ENCODE data around the gene UBE2I.

The UBE2I gene

DNA sequence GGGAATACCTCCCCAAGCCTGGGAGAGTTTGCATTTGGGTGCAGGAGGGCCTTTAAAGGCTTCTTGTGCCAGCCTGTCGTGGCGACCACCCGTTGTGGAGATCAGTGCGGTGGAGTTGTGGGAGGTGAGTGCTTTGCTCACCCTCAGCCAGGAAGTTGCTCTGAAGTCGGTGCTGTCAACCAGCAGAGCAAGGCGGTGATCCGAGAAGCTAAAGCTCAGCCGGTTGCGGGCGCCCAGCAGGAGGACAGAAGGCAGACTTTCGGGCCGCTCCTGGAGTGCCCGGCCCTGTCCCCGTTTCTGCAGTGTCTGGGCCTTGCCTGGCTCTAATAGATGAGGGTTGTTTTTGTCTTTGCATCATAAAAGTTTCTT is 1.4 kb downstream of the UBE2I start:
- peak overlapping the region; percentile 85 for H3K4me3 ChIP-seq (replicated peaks; ENCODE audit: low read depth, low read length)
- TF ChIP-seq, protein P1, sequence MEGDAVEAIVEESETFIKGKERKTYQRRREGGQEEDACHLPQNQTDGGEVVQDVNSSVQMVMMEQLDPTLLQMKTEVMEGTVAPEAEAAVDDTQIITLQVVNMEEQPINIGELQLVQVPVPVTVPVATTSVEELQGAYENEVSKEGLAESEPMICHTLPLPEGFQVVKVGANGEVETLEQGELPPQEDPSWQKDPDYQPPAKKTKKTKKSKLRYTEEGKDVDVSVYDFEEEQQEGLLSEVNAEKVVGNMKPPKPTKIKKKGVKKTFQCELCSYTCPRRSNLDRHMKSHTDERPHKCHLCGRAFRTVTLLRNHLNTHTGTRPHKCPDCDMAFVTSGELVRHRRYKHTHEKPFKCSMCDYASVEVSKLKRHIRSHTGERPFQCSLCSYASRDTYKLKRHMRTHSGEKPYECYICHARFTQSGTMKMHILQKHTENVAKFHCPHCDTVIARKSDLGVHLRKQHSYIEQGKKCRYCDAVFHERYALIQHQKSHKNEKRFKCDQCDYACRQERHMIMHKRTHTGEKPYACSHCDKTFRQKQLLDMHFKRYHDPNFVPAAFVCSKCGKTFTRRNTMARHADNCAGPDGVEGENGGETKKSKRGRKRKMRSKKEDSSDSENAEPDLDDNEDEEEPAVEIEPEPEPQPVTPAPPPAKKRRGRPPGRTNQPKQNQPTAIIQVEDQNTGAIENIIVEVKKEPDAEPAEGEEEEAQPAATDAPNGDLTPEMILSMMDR (IDR thresholded peaks at IDR 0.05; ENCODE audit: low read length, missing control alignments) = no peak
- DNase-seq (ENCODE audit: low read depth) = no peak

- DNase-seq (ENCODE audit: low read depth) = no peak
- peak overlapping the region; percentile 85 for H3K4me3 ChIP-seq (replicated peaks; ENCODE audit: low read depth, low read length)
- TF ChIP-seq, protein P1 (IDR thresholded peaks at IDR 0.05; ENCODE audit: low read length, missing control alignments) = no peak
Observed at GRCh38 chr16:1311212-1311737, 1.8 kb downstream of the UBE2I start.

DNA sequence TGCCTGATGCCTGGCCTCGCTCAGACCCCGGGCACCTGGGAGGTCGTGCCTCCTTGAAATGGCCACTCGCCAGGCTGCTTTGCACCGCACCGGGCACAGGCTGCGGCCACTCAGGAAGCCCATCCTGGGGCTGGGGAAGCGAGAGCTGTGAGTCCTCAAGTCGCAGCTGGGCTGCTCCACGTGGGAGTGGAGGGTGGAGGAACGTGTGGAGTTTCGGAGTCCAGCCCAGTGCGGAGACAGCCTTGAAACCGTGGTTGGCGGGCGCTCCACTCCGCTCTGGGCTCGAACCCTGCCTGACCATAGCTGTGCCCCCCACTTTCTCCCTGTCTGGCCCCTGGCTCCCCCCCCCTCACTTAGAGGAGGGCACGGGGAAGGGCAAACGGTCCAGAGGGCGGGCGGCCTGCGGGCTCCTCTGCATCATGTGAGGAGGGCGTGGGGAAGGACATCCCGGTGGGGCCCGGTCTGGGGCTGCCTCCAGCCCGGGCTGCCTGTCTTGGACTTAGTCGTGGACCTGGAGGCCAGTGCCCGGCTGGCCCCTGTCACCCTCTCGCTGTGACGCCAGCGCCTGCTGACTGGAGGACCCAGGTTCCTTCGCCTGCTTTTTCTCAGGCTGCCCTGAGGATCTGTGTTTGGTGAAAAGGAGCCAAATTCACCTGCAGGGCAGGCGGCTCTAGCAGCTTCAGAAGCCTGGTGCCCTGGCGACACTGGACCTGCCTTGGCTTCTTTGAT is 2.5 kb downstream of the UBE2I start:
- peak overlapping the region; percentile 85 for H3K4me3 ChIP-seq (replicated peaks; ENCODE audit: low read depth, low read length)
- DNase-seq (ENCODE audit: low read depth) = peak; percentile 35
- TF ChIP-seq, protein P1 (IDR thresholded peaks at IDR 0.05; ENCODE audit: low read length, missing control alignments) = no peak

- no peak for DNase-seq (ENCODE audit: low read depth)
- TF ChIP-seq, protein P1 (IDR thresholded peaks at IDR 0.05; ENCODE audit: low read length, missing control alignments) = no peak
- no peak overlapping the region for H3K4me3 ChIP-seq (replicated peaks; ENCODE audit: low read depth, low read length)
Observed at GRCh38 chr16:1312467-1312816, 3.0 kb downstream of the UBE2I start.

DNA sequence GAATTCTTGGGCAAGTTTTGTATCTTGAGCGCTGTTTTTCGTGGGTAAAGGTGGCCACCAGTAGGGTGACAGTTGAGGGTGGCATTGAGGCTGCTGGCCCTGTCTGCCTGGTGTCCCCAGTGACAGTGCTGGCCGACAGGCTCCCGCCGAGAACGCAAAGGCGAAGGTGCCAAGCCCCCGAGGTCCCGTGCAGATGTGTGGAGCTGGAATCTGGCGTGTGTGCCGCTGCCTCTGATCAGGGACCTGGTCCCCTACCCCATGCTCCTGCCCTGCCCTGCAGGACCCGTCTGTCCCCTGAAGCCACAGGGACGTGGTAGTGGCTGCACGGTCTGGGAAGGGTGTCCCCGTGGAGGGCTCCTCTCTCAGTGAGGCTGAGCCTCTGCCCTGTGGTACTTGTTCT is 3.5 kb downstream of the UBE2I start:
- H3K4me3 ChIP-seq (replicated peaks; ENCODE audit: low read depth, low read length) = no peak overlapping the region
- TF ChIP-seq, protein P1 (IDR thresholded peaks at IDR 0.05; ENCODE audit: low read length, missing control alignments) = no peak
- DNase-seq (ENCODE audit: low read depth) = no peak

- no peak for DNase-seq (ENCODE audit: low read depth)
- TF ChIP-seq, protein P1 (IDR thresholded peaks at IDR 0.05; ENCODE audit: low read length, missing control alignments) = no peak
- H3K4me3 ChIP-seq (replicated peaks; ENCODE audit: low read depth, low read length) = no peak overlapping the region
Observed at GRCh38 chr16:1313721-1314369, 4.4 kb downstream of the UBE2I start.
